DOHH2 (cell line): ENCODE measurements around the gene MNT.

Experiments
- CTCF ChIP-seq: fragments of 200-600 bp; sonication (generic); IDR thresholded peaks from one replicate; pipeline ENCODE4 v1.5.1; 2014; ENCODE audit warnings: antibody characterized with exemption, mild to moderate bottlenecking, low read depth, low read length; ENCODE audit not compliant: poor library complexity, severe bottlenecking
- EZH2phosphoT487 ChIP-seq: fragments of 200-600 bp; sonication (generic); IDR thresholded peaks from 2 replicates; pipeline ENCODE4 v1.6.1; 2017; ENCODE audit warnings: borderline replicate concordance, mild to moderate bottlenecking, antibody characterized with exemption, low read length, moderate library complexity, mixed read lengths

GRCh38 chr17:2338315-2338657 is 62.6 kb downstream of the MNT start:
- TF ChIP-seq CTCF (no peak), EZH2phosphoT487 (no peak)
